BJ (cell line): ENCODE results near the gene HNRNPA2B1. TPM values are rescaled to one million over a fixed set of nuclear protein-coding genes. Genes with fewer than 3 reads are reported as not detected.

Source experiments
- polyA plus RNA-seq: library from polyadenylated mRNA; depleted of rRNA; stranded (reverse); fragments of >200 nt; gene quantifications from 2 replicates; pipeline ENCODE4 v1.2.3, GENCODE V29; 2011; rRNA removed

Gene HNRNPA2B1
- polyA plus RNA-seq, 1 experiment = 139 TPM

Other genes starting within 250 kb of the HNRNPA2B1 start
- gene NFE2L3, start 48.5 kb downstream of the HNRNPA2B1 start, polyA plus RNA-seq = 2.6 and 6.5 TPM in 2 replicates
- gene CBX3, start 999 bp upstream of the HNRNPA2B1 start, polyA plus RNA-seq = 37.0 and 93.8 TPM in 2 replicates
- not detected in 2 replicates for gene SNX10, start 91.1 kb upstream of the HNRNPA2B1 start, polyA plus RNA-seq